Thoracic aorta (tissue), 2 donors: Measurements from ENCODE around the gene RETREG1. TPM values are rescaled to one million over a fixed set of nuclear protein-coding genes. Genes with fewer than 3 reads are reported as not detected.
A peak's percentile ranks its signal among the peaks of the same experiment; 100 is the strongest.

Experiments used
- ATAC-seq: fragments of 150-250 bp; one replicate; pipeline ENCODE4 v1.8.0; 2017; ENCODE audit warnings: low read depth; ENCODE audit not compliant: insufficient number of reproducible peaks, low FRiP score
- DNase-seq: peaks from one replicate; pipeline ENCODE4 v3.0.0-alpha.2; 2020; ENCODE audit warnings: low spot score
- H3K27ac ChIP-seq, 2 donors: fragments of 200-600 bp; sonication (generic); 1 replicate in 1 of 2; 2 replicates in 1 of 2; pipeline ENCODE4 v1.5.1; 2016; ENCODE audit warnings: mild to moderate bottlenecking in 2 of 2, moderate library complexity in 2 of 2
- H3K27me3 ChIP-seq: fragments of 200-600 bp; sonication (generic); replicated peaks from 2 replicates; pipeline ENCODE4 v1.6.0; 2016; ENCODE audit warnings: mild to moderate bottlenecking; ENCODE audit not compliant: insufficient read depth
- H3K36me3 ChIP-seq: fragments of 200-600 bp; sonication (generic); one replicate; pipeline ENCODE4 v1.5.1; 2016
- H3K4me1 ChIP-seq, 2 donors: fragments of 200-600 bp; sonication (generic); 1 replicate in 1 of 2; 2 replicates in 1 of 2; pipeline versions ENCODE4 v1.5.1 to v1.6.0; 2016; ENCODE audit warnings: low read depth in 2 of 2, mild to moderate bottlenecking in 1 of 2; ENCODE audit not compliant: control insufficient read depth in 1 of 2
- H3K4me3 ChIP-seq: fragments of 200-600 bp; sonication (generic); 2 replicates; pipeline ENCODE4 v1.5.1; 2016; ENCODE audit warnings: mild to moderate bottlenecking
- H3K9me3 ChIP-seq: fragments of 200-600 bp; sonication (generic); 2 replicates; pipeline ENCODE4 v1.5.1; 2016
- total RNA-seq, 2 donors: library from RNA; depleted of rRNA; stranded (reverse); fragments of >200 nt; gene quantifications; one replicate each; pipeline versions ENCODE4 v1.1.0 to v1.2.3, GENCODE V29; 2016
- TF ChIP-seq, protein P1 (sequence below): fragments of 200-600 bp; sonication (generic); IDR thresholded peaks from one replicate; pipeline ENCODE4 v1.5.1; 2019; ENCODE audit warnings: antibody characterized with exemption

RETREG1 gene
- total RNA-seq, 2 donors from 2014 or later = 3.8 to 6.5 TPM

DNA sequence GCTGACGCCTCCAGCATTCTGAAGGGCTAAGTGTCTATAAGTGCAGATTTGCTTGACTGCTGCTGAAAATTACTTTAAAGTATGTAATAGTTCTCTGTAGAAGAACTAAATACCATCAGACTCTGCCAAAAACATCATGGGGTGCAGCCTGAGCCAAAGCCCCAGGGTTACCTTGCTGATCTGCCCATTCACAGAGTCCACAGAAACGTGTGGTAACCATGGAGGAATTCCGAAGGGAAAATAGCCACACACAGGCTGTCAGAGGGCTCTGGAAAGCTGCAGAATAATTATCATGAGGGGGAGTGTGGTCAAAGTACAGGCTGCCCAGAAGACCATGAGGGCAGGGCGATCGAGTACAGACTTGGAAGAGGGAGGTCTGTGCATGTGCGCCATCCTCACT lies 36.4 kb downstream of the RETREG1 start:
- TF ChIP-seq, protein P1, sequence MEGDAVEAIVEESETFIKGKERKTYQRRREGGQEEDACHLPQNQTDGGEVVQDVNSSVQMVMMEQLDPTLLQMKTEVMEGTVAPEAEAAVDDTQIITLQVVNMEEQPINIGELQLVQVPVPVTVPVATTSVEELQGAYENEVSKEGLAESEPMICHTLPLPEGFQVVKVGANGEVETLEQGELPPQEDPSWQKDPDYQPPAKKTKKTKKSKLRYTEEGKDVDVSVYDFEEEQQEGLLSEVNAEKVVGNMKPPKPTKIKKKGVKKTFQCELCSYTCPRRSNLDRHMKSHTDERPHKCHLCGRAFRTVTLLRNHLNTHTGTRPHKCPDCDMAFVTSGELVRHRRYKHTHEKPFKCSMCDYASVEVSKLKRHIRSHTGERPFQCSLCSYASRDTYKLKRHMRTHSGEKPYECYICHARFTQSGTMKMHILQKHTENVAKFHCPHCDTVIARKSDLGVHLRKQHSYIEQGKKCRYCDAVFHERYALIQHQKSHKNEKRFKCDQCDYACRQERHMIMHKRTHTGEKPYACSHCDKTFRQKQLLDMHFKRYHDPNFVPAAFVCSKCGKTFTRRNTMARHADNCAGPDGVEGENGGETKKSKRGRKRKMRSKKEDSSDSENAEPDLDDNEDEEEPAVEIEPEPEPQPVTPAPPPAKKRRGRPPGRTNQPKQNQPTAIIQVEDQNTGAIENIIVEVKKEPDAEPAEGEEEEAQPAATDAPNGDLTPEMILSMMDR = no peak

DNA sequence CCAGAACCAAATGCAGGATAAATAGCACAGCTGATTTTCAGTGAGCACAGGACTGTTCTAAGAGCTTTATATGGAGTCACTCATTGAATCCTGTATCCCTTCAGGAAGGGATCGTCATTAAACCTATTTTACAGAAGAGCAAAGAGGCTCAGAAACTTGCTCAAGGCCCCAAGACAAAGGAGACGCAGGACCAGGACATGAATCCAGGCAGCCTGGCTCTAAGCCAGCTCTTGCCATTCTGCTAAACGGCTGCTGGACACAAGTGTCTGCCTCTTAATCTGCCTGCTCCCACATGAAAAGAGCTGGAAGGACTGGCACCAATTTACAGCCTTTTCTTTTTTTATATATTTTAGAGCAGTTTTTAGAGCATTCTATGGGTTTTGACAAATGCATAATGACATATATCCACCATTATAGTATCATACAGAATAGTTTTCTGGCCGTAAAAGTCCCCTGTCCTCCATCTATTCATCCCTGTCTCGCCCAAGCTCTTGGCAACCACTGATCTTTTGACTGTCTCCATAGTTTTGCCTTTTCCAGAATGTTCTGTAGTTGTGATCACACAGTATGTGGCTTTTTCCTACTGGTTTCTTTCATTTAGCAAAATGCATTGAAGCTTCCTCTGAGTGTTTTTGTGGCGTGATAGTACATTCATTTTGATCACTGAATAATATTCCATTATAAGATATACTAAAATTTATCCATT lies 37.5 kb downstream of the RETREG1 start:
- H3K27me3 ChIP-seq = no peaks in the 10 kb centered on the region
- TF ChIP-seq, protein P1 = no peak
- DNase-seq (no peak), ATAC-seq (no peak)
- H3K9me3 ChIP-seq = no peaks in the 10 kb centered on the region
- H3K27ac ChIP-seq = no peak overlapping the region
- no peaks in the 10 kb centered on the region for H3K36me3 ChIP-seq
- peaks cover 6 to 19% of the 10 kb centered on the region in 2 donors for H3K4me1 ChIP-seq
- H3K4me3 ChIP-seq = no peak overlapping the region

More for the DNA sequence above, 36.4 kb downstream of the RETREG1 start:
- no peak for DNase-seq
- H3K4me1 ChIP-seq = peaks cover 0 to 8% of the 10 kb centered on the region in 2 donors
- no peaks in the 10 kb centered on the region for H3K36me3 ChIP-seq
- H3K27me3 ChIP-seq = no peaks in the 10 kb centered on the region
- ATAC-seq = no peak
- no peak overlapping the region for H3K4me3 ChIP-seq
- no peak overlapping the region for H3K27ac ChIP-seq
- no peaks in the 10 kb centered on the region for H3K9me3 ChIP-seq

DNA sequence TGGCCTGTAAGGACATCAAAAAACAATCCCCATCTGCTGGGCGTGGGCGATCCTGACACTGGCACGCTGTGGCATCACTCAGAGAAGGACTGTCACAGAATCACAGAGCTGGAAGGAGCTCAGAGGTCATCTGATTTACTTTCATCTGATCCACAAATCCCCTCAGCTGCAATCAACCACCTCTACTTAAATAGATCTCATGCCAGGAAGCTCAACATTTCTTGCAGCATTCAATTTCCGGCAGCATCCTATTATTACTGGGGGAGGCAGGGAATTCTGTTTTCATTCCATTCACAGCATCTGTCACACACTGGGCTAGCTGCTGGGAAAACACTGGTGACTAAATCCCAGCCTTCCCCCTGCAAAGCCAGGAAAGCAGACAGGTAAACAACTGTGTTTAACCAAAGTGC lies 38.3 kb downstream of the RETREG1 start:
- ATAC-seq (no peak), DNase-seq (no peak)
- no peaks in the 10 kb centered on the region for H3K9me3 ChIP-seq
- H3K27ac ChIP-seq = no peak overlapping the region
- H3K4me3 ChIP-seq = no peak overlapping the region
- H3K4me1 ChIP-seq = peaks cover 7 to 24% of the 10 kb centered on the region in 2 donors
- TF ChIP-seq, protein P1 = no peak
- no peaks in the 10 kb centered on the region for H3K27me3 ChIP-seq
- no peaks in the 10 kb centered on the region for H3K36me3 ChIP-seq

DNA sequence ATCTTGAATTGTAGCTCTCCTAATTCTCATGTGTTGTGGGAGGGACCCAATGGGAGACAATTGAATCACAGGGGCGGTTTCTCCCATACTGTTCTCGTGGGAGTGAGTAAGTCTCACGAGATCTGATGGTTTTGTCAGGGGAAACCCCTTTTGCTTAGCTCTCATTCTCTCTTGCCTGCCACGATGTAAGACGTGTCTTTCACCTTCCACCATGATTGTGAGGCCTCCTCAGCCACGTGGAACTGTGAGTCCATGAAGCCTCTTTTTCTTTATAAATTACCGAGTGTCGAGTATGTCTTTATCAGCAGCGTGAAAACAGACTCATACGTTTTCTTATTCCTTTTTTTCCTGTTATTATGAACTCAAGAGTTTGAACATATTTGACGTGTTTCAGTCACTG lies 39.1 kb downstream of the RETREG1 start:
- Histone ChIP-seq H3K27ac (no peak overlapping the region), H3K4me3 (no peak overlapping the region), H3K36me3 (no peaks in the 10 kb centered on the region), H3K27me3 (no peaks in the 10 kb centered on the region), H3K9me3 (no peaks in the 10 kb centered on the region), H3K4me1 (peaks cover 7 to 24% of the 10 kb centered on the region in 2 donors)
- ATAC-seq = no peak
- TF ChIP-seq, protein P1 = no peak
- no peak for DNase-seq

DNA sequence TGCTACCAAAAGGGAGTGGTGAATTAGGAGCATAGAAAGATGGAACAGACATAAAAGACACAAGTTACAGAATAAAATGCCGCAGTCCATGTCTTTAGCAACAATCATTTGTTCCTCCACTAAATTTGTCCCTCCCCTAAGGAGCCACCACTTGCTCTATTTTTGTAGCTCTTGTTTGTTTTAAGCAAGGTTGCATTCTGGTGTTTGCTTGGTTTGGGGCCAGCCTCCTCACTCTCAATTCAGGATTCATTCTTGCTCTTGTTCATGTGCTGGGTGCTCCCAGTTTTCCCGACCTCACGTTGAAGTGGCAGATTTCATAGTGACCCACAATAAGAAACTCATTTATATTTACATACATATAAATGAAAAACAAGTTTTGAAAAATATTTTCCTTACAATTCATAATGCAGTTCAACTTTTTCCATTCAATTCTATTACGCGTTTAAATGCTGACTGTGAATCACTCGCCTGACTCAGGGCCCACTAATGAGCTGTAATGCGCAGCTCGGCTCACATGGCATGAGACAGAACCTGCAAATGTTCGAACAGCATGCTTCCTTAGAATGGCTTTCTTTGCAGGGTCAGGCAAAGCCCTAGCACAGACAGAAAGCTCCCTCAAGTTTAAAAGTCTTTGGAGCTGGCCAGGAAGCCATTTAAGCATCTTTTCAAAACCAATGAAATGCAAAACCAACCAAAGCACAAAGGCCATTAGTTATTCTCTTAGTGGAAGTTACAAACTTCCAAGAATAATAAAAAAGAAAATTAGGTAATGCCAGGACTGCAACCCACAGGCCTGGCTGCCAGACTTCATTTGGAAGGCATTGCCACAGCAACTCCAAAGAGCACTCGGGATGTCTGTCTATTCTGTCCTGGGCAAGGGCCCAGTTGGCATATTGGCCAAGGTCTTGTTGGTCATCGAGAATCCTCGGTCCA lies 41.7 kb downstream of the RETREG1 start:
- no peak overlapping the region for H3K27ac ChIP-seq
- DNase-seq (no peak), ATAC-seq (no peak)
- H3K4me1 ChIP-seq = peaks cover 7 to 24% of the 10 kb centered on the region in 2 donors
- H3K36me3 ChIP-seq = no peaks in the 10 kb centered on the region
- no peaks in the 10 kb centered on the region for H3K27me3 ChIP-seq
- H3K9me3 ChIP-seq = no peaks in the 10 kb centered on the region
- TF ChIP-seq, protein P1 = no peak
- peak overlapping the region; percentile 1 for H3K4me3 ChIP-seq
